HCT116 (cell line): ENCODE results near the gene ODAPH.

Experiments used
- CTCF ChIP-seq, 3 experiments: fragments of 200-600 bp in 1 of 3; sonication (generic) in 1 of 3; IDR thresholded peaks in 2 of 3; conservative IDR thresholded peaks in 1 of 3; 2 replicates each; pipeline ENCODE4 v1.5.1; 2012 to 2017; ENCODE audit warnings: low read depth in 2 of 3, low read length in 2 of 3, antibody characterized with exemption in 1 of 3, borderline replicate concordance in 1 of 3, control low read depth in 1 of 3, mild to moderate bottlenecking in 1 of 3, mixed read lengths in 1 of 3, mixed run types in 1 of 3, moderate library complexity in 1 of 3; ENCODE audit not compliant: insufficient read depth in 1 of 3
- EZH2 ChIP-seq: fragments of 200-600 bp; sonication (generic); IDR thresholded peaks from 2 replicates; pipeline ENCODE4 v1.6.1; 2017; ENCODE audit warnings: antibody characterized with exemption, mixed run types
- JUND ChIP-seq: IDR thresholded peaks from 2 replicates; pipeline ENCODE4 v1.6.1; 2012
- POLR2A ChIP-seq: IDR thresholded peaks from 2 replicates; pipeline ENCODE4 v1.7.0; 2011; ENCODE audit warnings: borderline replicate concordance; ENCODE audit not compliant: insufficient read depth, insufficient read length; ENCODE audit errors: extremely low read depth
- POLR2AphosphoS5 ChIP-seq: IDR thresholded peaks from 2 replicates; pipeline ENCODE4 v1.6.1; 2011; ENCODE audit warnings: mild to moderate bottlenecking, low read depth, low read length, moderate library complexity
- RAD21 ChIP-seq: IDR thresholded peaks from 2 replicates; pipeline ENCODE4 v1.6.1; 2012; ENCODE audit warnings: low read depth, mild to moderate bottlenecking
- REST ChIP-seq: IDR thresholded peaks from 2 replicates; pipeline ENCODE4 v1.6.1; 2012; ENCODE audit warnings: low read depth
- SIN3A ChIP-seq: IDR thresholded peaks from 2 replicates; pipeline ENCODE4 v1.6.1; 2012; ENCODE audit warnings: low read depth
- ZBTB33 ChIP-seq: IDR thresholded peaks from 2 replicates; pipeline ENCODE4 v1.6.1; 2011; ENCODE audit warnings: mild to moderate bottlenecking, low read length, moderate library complexity; ENCODE audit not compliant: insufficient replicate concordance; ENCODE audit errors: extremely low read depth
- ZNF274 ChIP-seq: fragments of 200-500 bp; sonication (Bioruptor generic); IDR thresholded peaks from 2 replicates; pipeline ENCODE4 v1.6.1; 2014; ENCODE audit warnings: mild to moderate bottlenecking, low read depth, low read length, inconsistent platforms

- TF ChIP-seq EZH2 = no peak
- no peak for TF ChIP-seq CTCF (IDR thresholded peaks at IDR 0.05 in 2 of 3, conservative IDR thresholded peaks at IDR 0.05 in 1 of 3; ENCODE audit: borderline replicate concordance in 1 of 3, insufficient read depth in 1 of 3, low read depth in 2 of 3, low read length in 2 of 3)
- no peak for TF ChIP-seq ZBTB33
- no peak for TF ChIP-seq POLR2AphosphoS5
- no peak for TF ChIP-seq JUND
- TF ChIP-seq REST = no peak
- no peak for TF ChIP-seq RAD21
- TF ChIP-seq SIN3A = no peak
- no peak for TF ChIP-seq POLR2A
- no peak for TF ChIP-seq ZNF274
Measured at GRCh38 chr4:75549019-75549418, 6.8 kb upstream of the ODAPH start.
